Activated CD4-positive, alpha-beta T cell treated with anti-CD3 and anti-CD28 coated beads for 48 hours (primary cell): Measurements from ENCODE around the gene IL4.

Source experiments
- DNase-seq: peaks from one replicate; pipeline ENCODE4 v3.0.0-alpha.2; 2020

The IL4 gene

GRCh38 chr5:132704875-132705274 lies 31.1 kb downstream of the IL4 start:
- DNase-seq: no peak

GRCh38 chr5:132708645-132709044 lies 34.9 kb downstream of the IL4 start:
- DNase-seq: no peak

- no peak for DNase-seq
Measured at GRCh38 chr5:132714456-132715307, 40.9 kb downstream of the IL4 start.

- DNase-seq: no peak
Measured at GRCh38 chr5:132718544-132719312, 44.9 kb downstream of the IL4 start.

GRCh38 chr5:132725745-132726144 lies 52.0 kb downstream of the IL4 start:
- DNase-seq: no peak

DNA sequence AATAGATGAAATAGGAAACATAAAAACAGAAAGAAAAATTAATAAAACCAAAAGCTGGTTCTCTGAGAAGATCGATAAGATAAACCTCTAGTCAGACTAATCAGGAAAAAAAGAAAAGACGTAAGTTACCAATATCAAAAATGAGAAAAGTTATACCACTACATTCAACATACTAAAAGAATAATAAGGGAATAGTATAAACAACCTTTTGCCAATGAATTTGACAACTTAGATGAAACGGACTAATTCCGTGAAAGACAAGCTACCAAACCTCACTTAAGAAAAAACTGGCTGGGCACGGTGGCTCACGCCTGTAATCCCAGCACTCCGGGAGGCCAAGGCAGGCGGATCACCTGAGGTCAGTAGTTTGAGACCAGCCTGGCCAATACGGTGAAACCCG lies 56.1 kb downstream of the IL4 start:
- DNase-seq: no peak
